Activated CD4-positive, alpha-beta T cell treated with anti-CD3 and anti-CD28 coated beads for 36 hours (primary cell): ENCODE data around the gene MEI4. TPM values are rescaled to one million over a fixed set of nuclear protein-coding genes. Genes with fewer than 3 reads are reported as not detected.
"Not testable (repeated sequence)": the region's sequence is repeated elsewhere in the genome, so short reads cannot be mapped to it uniquely, and the experiment has no call there.

ENCODE experiments used
- ATAC-seq: fragments of 200-7000 bp; cut with Tn5 transposase; one replicate; pipeline ENCODE4 v1.10.0; 2021; ENCODE audit warnings: mild to moderate bottlenecking, moderate library complexity
- CTCF ChIA-PET: fragments of 350-600 bp; sonication (Branson Sonifier 250); formaldehyde crosslinking; loops from one replicate; lab custom pipeline; 2021; ENCODE audit warnings: antibody characterized with exemption; lab: Charles Lee
- POLR2A ChIA-PET: fragments of 350-600 bp; sonication (Branson Sonifier 250); formaldehyde crosslinking; loops from one replicate; lab custom pipeline; 2021; ENCODE audit warnings: antibody characterized with exemption, inconsistent platforms; lab: Charles Lee
- DNase-seq: peaks from one replicate; pipeline ENCODE4 v3.0.0-alpha.2; 2020
- H3K27ac Mint-ChIP-seq: one replicate; pipeline ENCODE4 v1.8.0; 2021; ENCODE audit warnings: mixed read lengths
- H3K27me3 Mint-ChIP-seq: one replicate; pipeline ENCODE4 v1.8.0; 2021; ENCODE audit warnings: mixed read lengths
- H3K36me3 Mint-ChIP-seq: one replicate; pipeline ENCODE4 v1.8.0; 2021; ENCODE audit warnings: low read depth, mixed read lengths
- H3K4me1 Mint-ChIP-seq: one replicate; pipeline ENCODE4 v1.8.0; 2021; ENCODE audit warnings: mixed read lengths
- H3K4me3 Mint-ChIP-seq: one replicate; pipeline ENCODE4 v1.8.0; 2021; ENCODE audit warnings: mild to moderate bottlenecking, moderate library complexity, mixed read lengths
- H3K9me3 Mint-ChIP-seq: one replicate; pipeline ENCODE4 v1.8.0; 2021; ENCODE audit warnings: low read depth, mixed read lengths
- intact Hi-C, 2 experiments: fragments of 100-400 bp; cut with DNase I in 1 of 2; cut with micrococcal nuclease in 1 of 2; formaldehyde crosslinking; loops; one replicate each; pipeline versions ENCODE4 v1.14.2 to v1.15.1; 2022 to 2024; cut with DNase I, micrococcal nuclease
- total RNA-seq, 2 experiments: library from RNA; stranded (reverse); gene quantifications; one replicate each; pipeline ENCODE4 v1.2.3, GENCODE V29; 2021

Gene MEI4
- total RNA-seq, 2 experiments from 2014 or later, result not detected

DNA sequence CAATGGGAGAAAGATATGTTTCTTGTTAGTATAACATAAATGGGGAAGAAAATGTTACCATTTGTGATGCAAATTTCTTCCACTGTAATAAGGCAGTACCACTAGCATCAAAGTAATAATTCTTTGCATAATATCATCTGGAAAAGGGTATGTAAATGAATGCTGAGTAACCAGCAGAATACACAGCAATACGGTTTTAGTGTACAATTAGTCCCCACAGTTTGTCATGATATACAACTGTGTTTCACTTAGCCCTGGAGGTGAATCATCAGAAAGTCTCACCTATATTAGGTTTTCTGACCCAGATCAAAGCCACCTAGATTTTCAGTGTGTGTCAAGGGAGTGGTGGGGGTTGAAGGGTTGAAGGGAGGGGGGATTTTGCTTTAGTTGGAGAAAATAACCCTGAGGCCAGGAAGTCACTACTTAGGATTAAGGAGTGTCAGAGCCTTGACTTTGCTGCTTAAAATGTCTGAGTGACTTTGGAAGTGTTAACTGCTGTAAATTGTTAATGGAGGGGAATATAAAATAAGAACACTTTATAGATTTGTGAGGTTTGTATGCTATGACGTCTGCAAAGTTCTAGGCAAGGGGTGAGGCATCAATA, 8.6 kb upstream of the MEI4 start:
- intact Hi-C loops, result no loop called here

DNA sequence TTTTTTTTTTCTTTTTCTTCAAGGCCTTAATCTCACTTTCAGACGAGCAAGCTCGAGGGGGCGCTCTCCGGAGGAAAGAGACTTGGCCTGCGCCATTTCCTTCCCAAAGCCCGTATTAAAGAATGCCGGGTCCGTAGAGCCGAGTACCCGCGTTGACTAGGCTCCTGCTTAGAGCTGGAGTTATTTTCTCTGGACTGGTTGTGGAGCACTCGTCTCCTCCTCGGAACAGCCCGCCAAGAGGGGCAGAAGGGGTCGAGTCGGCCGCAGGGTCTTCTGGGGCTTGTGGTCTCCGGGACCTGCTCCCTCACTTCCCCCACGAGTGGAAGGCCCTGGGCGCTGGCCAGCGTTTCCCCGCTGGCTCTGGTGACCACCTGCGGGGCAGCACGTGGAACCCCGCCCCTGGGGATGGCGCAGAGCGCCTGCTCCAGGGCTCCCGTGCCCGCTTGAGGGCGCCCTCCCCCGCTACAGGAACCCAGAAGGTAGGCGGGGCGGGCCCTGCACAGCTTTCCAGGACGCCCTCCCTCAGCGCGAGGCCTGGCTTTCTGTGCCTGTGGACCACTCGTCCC, 2.7 kb upstream of the MEI4 start:
- ChIA-PET CTCF (no interaction called here), POLR2A (no interaction called here)
- Mint-ChIP-seq H3K9me3 (peaks cover 2% of the 10 kb centered on the region), H3K27me3 (peaks cover 15% of the 10 kb centered on the region), H3K27ac (no peak overlapping the region), H3K4me1 (no peaks in the 10 kb centered on the region), H3K4me3 (no peak overlapping the region), H3K36me3 (no peaks in the 10 kb centered on the region)
- ATAC-seq (peak; percentile 42), DNase-seq (peak; percentile 47)
- intact Hi-C loops, result no loop called here

More for the DNA sequence above, 8.6 kb upstream of the MEI4 start:
- ATAC-seq (no peak), DNase-seq (no peak)
- CTCF ChIA-PET, result no interaction called here
- POLR2A ChIA-PET, result no interaction called here
- Mint-ChIP-seq H3K4me1 (no peaks in the 10 kb centered on the region), H3K27me3 (peaks cover 7% of the 10 kb centered on the region), H3K27ac (no peak overlapping the region), H3K4me3 (no peak overlapping the region), H3K9me3 (peaks cover 5% of the 10 kb centered on the region), H3K36me3 (no peaks in the 10 kb centered on the region)

DNA sequence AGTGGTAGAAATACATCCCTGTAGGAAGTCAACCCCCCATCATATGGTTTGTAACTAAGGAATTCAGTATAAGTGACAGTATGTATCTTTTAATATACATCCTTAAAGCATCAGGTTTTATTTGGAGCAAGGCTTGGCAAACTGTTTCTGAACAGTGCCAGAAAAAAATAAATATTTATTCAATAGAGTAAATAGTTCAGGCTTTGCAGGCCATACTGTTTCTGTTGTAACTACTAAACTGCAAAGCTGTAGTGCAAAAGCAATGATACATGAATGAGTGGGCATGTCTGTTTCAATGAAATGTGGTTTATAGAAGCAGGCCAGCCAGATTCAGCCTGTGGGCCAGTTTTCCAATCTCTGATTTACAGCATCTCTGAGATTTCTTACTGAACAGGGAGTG, 977 bp downstream of the MEI4 start:
- ATAC-seq, result no peak
- POLR2A ChIA-PET, result no interaction called here

DNA sequence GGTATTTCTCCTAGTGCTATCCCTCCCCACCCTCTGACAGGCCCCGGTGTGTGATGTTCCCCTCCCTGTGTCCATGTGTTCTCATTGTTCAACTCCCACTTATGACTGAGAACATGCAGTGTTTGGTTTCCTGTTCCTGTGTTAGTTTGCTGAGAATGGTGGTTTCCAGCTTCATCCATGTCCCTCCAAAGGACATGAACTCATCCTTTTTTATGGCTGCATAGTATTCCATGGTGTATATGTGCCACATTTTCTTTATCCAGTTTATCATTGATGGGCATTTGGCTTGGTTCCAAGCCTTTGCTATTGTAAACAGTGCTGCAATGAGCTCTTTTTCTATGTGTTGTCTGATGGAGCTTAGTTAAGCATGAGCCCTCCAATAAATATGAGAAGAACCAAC, 2.2 kb downstream of the MEI4 start:
- intact Hi-C loops, H3K4me1 Mint-ChIP-seq, H3K27ac Mint-ChIP-seq, H3K4me3 Mint-ChIP-seq, H3K27me3 Mint-ChIP-seq, POLR2A ChIA-PET, H3K36me3 Mint-ChIP-seq, H3K9me3 Mint-ChIP-seq, CTCF ChIA-PET, ATAC-seq, DNase-seq: not testable (repeated sequence)

More for the DNA sequence above, 977 bp downstream of the MEI4 start:
- Mint-ChIP-seq H3K27me3 (peaks cover 11% of the 10 kb centered on the region), H3K36me3 (no peaks in the 10 kb centered on the region), H3K9me3 (peaks cover 6% of the 10 kb centered on the region), H3K27ac (no peak overlapping the region), H3K4me3 (no peak overlapping the region), H3K4me1 (no peaks in the 10 kb centered on the region)
- intact Hi-C loops, result no loop called here
- DNase-seq, result no peak
- CTCF ChIA-PET, result no interaction called here

DNA sequence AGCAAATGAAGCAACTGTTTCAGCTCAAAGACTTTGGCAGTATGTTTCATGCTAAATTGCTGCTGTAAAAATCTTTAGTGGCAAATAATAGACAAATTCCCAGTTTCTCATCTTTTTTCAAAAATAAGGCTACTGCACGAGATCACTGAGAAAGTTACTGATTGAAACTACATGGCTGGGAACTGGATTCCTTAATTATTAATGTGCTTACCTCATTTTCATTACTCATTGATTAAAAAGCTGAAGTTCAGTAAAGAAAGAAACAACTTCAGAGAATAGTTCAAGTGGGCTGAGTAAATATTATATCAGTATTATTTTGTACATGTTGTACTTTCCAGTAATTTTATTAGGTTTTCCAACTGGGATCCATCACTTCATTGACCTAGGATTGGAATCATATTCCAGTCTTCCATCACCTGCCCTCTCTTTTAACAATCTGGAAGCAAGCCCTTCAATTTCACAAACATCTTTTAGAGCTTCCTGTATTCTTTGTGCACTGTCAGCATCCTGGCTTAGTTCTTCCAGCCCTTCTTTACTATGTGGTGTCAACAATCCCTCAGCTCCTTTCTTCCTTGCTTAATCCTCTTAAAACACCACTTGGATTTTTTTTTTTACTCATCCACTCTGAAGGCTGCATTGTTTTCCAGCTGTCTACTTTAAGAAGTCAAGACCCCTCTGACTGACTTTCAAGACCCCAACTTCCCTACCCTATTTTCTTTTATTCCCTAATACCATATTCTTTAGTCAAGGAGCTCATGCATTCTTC, 4.3 kb downstream of the MEI4 start:
- peaks cover 4% of the 10 kb centered on the region for H3K9me3 Mint-ChIP-seq
- no peaks in the 10 kb centered on the region for H3K4me1 Mint-ChIP-seq
- ChIA-PET CTCF (no interaction called here), POLR2A (no interaction called here)
- no peak overlapping the region for H3K4me3 Mint-ChIP-seq
- no peaks in the 10 kb centered on the region for H3K27me3 Mint-ChIP-seq
- ATAC-seq (no peak), DNase-seq (no peak)
- H3K36me3 Mint-ChIP-seq, result no peaks in the 10 kb centered on the region
- no peak overlapping the region for H3K27ac Mint-ChIP-seq
- intact Hi-C loops, result no loop called here

DNA sequence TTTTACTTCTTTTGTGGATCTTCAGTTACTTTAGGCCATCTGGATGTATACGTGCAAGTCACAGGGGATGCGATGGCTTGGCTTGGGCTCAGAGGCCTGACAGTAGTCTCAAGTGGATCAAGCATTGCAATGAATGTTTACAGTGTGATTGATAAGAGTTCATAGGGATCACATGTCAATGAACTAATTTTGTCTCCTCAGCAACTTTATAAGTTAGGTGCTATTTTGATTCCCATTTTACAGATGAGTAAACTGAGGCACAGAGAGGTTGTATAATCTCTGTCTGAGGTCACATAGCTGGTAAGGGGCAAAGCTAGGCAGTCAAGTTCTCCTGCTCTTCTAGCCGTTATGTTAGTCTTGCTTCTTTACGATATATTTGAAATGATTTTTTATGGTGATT, 13.5 kb downstream of the MEI4 start:
- ChIA-PET CTCF (no interaction called here), POLR2A (no interaction called here)
- H3K36me3 Mint-ChIP-seq, result no peaks in the 10 kb centered on the region
- intact Hi-C loops, result no loop called here
- ATAC-seq, result no peak
- DNase-seq, result no peak
- H3K27ac Mint-ChIP-seq, result no peak overlapping the region
- no peaks in the 10 kb centered on the region for H3K27me3 Mint-ChIP-seq
- no peaks in the 10 kb centered on the region for H3K9me3 Mint-ChIP-seq
- no peaks in the 10 kb centered on the region for H3K4me1 Mint-ChIP-seq
- no peak overlapping the region for H3K4me3 Mint-ChIP-seq

DNA sequence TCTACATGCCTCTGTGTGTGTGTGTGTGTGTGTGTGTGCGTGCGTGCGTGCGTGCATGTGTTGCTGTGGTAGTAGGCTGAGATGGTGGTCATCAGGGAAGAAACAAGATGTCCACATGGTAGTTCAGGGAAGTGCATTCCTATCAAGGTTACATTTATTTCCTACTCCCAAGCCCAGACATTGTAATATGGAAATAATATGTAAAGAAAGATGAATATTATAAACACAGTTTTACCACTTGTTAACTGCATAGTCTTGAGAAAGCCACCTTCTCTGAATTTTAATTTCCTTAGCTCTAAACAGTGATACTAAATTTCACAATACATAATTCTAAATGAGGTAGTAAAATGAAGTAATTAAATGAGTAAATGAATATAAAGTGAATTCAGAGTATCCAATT, 14.0 kb downstream of the MEI4 start:
- intact Hi-C loops, result no loop called here
- Mint-ChIP-seq H3K4me3 (no peak overlapping the region), H3K36me3 (no peaks in the 10 kb centered on the region), H3K4me1 (no peaks in the 10 kb centered on the region), H3K9me3 (no peaks in the 10 kb centered on the region), H3K27ac (no peak overlapping the region), H3K27me3 (no peaks in the 10 kb centered on the region)
- no peak for ATAC-seq
- ChIA-PET CTCF (interaction anchor here (0.7 kb wide), 1 partner anchor 770 kb away, joined by 3 read pairs; no protein-coding TSS in a partner anchor), POLR2A (no interaction called here)
- DNase-seq, result no peak

DNA sequence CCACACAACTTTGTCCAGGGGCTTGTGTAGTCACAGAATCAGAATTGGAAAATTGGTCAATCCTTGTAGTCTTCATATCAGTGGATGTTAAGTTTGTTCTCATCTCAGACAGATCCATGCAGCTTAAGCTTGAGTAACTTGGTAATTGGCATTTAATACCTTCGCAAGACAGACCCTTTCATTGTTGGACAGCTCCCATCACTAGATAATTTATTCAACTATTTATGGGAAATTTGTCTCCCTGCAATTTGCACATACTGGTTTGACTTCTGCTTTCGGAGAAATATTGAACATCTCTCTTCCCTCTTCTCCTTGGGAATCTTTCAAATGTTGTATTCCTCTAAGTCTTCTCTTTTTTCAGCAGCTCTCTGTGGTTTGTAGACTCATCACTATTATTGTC, 17.1 kb downstream of the MEI4 start:
- Mint-ChIP-seq H3K36me3 (no peaks in the 10 kb centered on the region), H3K4me1 (no peaks in the 10 kb centered on the region), H3K9me3 (no peaks in the 10 kb centered on the region), H3K27ac (no peak overlapping the region), H3K4me3 (no peak overlapping the region), H3K27me3 (no peaks in the 10 kb centered on the region)
- CTCF ChIA-PET, result no interaction called here
- ATAC-seq (no peak), DNase-seq (no peak)
- intact Hi-C loops, result no loop called here
- POLR2A ChIA-PET, result no interaction called here

DNA sequence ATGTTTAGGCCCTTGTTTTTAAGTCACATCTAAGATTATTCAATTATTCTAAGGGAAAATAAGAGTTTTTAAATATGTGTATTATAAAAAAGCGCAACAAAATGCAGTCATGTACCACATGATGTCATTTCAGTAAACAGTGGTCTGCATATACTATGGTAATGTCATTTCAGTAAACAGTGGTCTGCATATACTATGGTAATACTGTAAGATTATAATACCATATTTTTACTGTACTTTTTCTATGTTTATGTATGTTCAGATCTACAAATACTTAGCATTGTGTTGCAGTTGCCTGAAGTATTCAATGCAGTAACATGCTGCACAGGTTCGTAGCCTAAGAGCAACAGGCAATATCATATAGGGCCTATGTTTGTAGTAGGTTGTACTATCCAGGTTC, 21.4 kb downstream of the MEI4 start:
- Mint-ChIP-seq H3K4me3 (no peak overlapping the region), H3K27me3 (no peaks in the 10 kb centered on the region), H3K36me3 (no peaks in the 10 kb centered on the region), H3K4me1 (no peaks in the 10 kb centered on the region), H3K27ac (no peak overlapping the region), H3K9me3 (peaks cover 3% of the 10 kb centered on the region)
- ChIA-PET CTCF (no interaction called here), POLR2A (no interaction called here)
- no peak for ATAC-seq
- DNase-seq, result no peak
- intact Hi-C loops, result no loop called here

DNA sequence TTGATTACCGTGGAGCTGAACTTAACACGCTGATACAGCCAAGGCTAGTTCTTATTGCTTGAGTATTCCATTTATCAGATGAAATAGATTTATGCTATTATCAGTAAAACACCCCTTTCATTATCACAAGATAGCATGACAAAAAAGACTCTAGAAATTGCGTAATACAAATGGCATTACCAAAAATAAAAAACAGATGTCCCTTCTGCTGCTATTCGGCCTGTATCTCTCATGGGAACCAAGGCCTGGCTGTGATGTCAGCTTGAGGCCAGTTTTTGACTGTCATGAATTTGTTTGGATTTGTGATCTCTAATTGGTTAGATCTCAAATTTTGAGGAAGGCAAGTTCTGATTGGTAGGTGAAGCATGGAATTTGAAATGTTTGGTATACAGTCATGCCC, 25.2 kb downstream of the MEI4 start:
- Mint-ChIP-seq H3K4me3 (no peak overlapping the region), H3K27ac (no peak overlapping the region), H3K27me3 (no peaks in the 10 kb centered on the region), H3K4me1 (no peaks in the 10 kb centered on the region), H3K9me3 (peaks cover 3% of the 10 kb centered on the region), H3K36me3 (no peaks in the 10 kb centered on the region)
- ATAC-seq (no peak), DNase-seq (no peak)
- CTCF ChIA-PET, result no interaction called here
- intact Hi-C loops, result no loop called here
- POLR2A ChIA-PET, result no interaction called here

DNA sequence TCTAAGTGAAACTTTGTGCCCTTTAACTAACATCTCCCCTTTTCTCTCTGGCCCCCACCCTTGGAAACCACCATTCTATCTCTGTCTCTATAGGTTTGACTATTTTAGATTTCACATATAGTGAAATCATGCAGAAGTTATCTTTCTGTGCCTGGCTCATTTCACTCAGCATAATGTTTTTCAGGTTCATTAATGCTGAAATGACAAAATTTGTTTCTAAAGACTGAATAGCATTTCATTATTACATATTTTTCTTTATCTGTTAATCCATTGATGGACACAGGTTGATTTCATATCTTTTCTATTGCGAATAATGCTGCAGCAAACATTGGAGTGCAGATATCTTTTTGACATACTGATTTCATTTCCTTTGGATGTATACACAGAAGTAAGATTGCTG, 30.7 kb downstream of the MEI4 start:
- Mint-ChIP-seq H3K4me3 (no peak overlapping the region), H3K27ac (no peak overlapping the region), H3K4me1 (no peaks in the 10 kb centered on the region), H3K9me3 (peaks cover 2% of the 10 kb centered on the region), H3K27me3 (no peaks in the 10 kb centered on the region), H3K36me3 (no peaks in the 10 kb centered on the region)
- ChIA-PET POLR2A (no interaction called here), CTCF (no interaction called here)
- no peak for DNase-seq
- intact Hi-C loops, result no loop called here
- no peak for ATAC-seq

DNA sequence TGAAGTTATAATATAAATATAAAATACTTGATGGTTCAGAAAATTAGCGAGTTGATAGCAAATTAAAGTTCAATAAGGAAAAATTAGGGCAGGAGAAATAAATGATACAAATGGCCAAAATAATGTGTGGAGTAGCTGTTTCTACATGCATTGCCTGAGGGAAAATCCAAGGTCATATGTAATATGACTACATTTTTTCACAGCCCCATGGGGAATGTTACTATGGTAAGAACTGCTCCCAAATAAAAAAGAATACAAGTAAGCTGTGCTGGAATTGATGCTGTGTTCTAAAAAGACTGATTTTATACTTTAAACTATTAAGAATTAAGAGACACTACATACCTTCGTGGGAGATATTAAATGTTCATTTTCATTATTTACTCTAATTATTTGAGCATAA, 34.1 kb downstream of the MEI4 start:
- DNase-seq (no peak), ATAC-seq (no peak)
- no peak overlapping the region for H3K4me3 Mint-ChIP-seq
- no peaks in the 10 kb centered on the region for H3K4me1 Mint-ChIP-seq
- H3K36me3 Mint-ChIP-seq, result no peaks in the 10 kb centered on the region
- CTCF ChIA-PET, result no interaction called here
- H3K9me3 Mint-ChIP-seq, result peaks cover 2% of the 10 kb centered on the region
- intact Hi-C loops, result no loop called here
- no peak overlapping the region for H3K27ac Mint-ChIP-seq
- POLR2A ChIA-PET, result no interaction called here
- H3K27me3 Mint-ChIP-seq, result no peaks in the 10 kb centered on the region
